Dermis microvascular lymphatic vessel endothelial cell (primary cell): ENCODE measurements around the gene RGS21. TPM values are rescaled to one million over a fixed set of nuclear protein-coding genes. Genes with fewer than 3 reads are reported as not detected.
"Not testable (repeated sequence)": the region's sequence is repeated elsewhere in the genome, so short reads cannot be mapped to it uniquely, and the experiment has no call there.

Experiments used
- DNase-seq, 2 donors: peaks; one replicate each; pipeline versions ENCODE4 v3.0.0 to v3.0.0-alpha.2; 2010; ENCODE audit warnings: low read depth in 2 of 2
- total RNA-seq: library from RNA; depleted of rRNA; stranded (reverse); fragments of >200 nt; gene quantifications from 2 replicates; pipeline ENCODE4 v1.2.1, GENCODE V29; 2014

Gene RGS21
- total RNA-seq = not detected in 2 replicates

GRCh38 chr1:192316942-192317450, at the start of gene RGS21:
RGS21 (plus strand) TSS chr1:192316992; CDS start chr1:192343037, 26,045 bp downstream.
- DNase-seq = no peak

- no peak for DNase-seq
Observed at GRCh38 chr1:192268468-192269052, 48.2 kb upstream of the RGS21 start.

- peak in 1 of 2 donors; percentile 67 for DNase-seq
Observed at GRCh38 chr1:192270398-192270797, 46.4 kb upstream of the RGS21 start.

GRCh38 chr1:192272732-192273131, 44.1 kb upstream of the RGS21 start:
- DNase-seq = no peak

- no peak for DNase-seq
Observed at GRCh38 chr1:192274588-192274987, 42.2 kb upstream of the RGS21 start.

GRCh38 chr1:192277635-192278034, 39.2 kb upstream of the RGS21 start:
- DNase-seq = no peak

- DNase-seq = no peak
Observed at GRCh38 chr1:192284927-192285326, 31.9 kb upstream of the RGS21 start.

- DNase-seq = no peak
Observed at GRCh38 chr1:192303029-192303428, 13.8 kb upstream of the RGS21 start.

- DNase-seq = not testable (repeated sequence)
Observed at GRCh38 chr1:192308314-192308713, 8.5 kb upstream of the RGS21 start.

- peak; percentile 26 to 63 for DNase-seq
Observed at GRCh38 chr1:192311281-192311680, 5.5 kb upstream of the RGS21 start.

- no peak for DNase-seq
Observed at GRCh38 chr1:192327997-192328396, 11.2 kb downstream of the RGS21 start.

- no peak for DNase-seq
Observed at GRCh38 chr1:192342842-192343241, 26.1 kb downstream of the RGS21 start.

- DNase-seq = no peak
Observed at GRCh38 chr1:192343344-192343743, 26.6 kb downstream of the RGS21 start.

GRCh38 chr1:192349314-192349713, 32.5 kb downstream of the RGS21 start:
- no peak for DNase-seq

GRCh38 chr1:192350356-192350755, 33.6 kb downstream of the RGS21 start:
- DNase-seq = no peak

- no peak for DNase-seq
Observed at GRCh38 chr1:192351550-192351949, 34.8 kb downstream of the RGS21 start.

- DNase-seq = no peak
Observed at GRCh38 chr1:192357924-192358323, 41.1 kb downstream of the RGS21 start.

GRCh38 chr1:192358402-192358801, 41.6 kb downstream of the RGS21 start:
- DNase-seq = no peak

GRCh38 chr1:192358822-192359221, 42.0 kb downstream of the RGS21 start:
- no peak for DNase-seq

GRCh38 chr1:192363177-192363576, 46.4 kb downstream of the RGS21 start:
- DNase-seq = no peak

GRCh38 chr1:192367436-192367835, 50.6 kb downstream of the RGS21 start:
- DNase-seq = no peak

GRCh38 chr1:192375306-192375705, 58.5 kb downstream of the RGS21 start:
- DNase-seq = no peak

GRCh38 chr1:192376374-192376773, 59.6 kb downstream of the RGS21 start:
- DNase-seq = no peak

GRCh38 chr1:192378276-192378675, 61.5 kb downstream of the RGS21 start:
- no peak for DNase-seq
